ENCODE measurements around the gene MOK.

GRCh38 chr14:102185360-102185759 lies 119.6 kb downstream of the MOK start:
- TF ChIP-seq CTCF (IDR thresholded peaks at IDR 0.05) = no peak
- TF ChIP-seq POLR2AphosphoS5 (IDR thresholded peaks at IDR 0.05) = no peak
